GM21528 (cell line): ENCODE data around the gene TSPO.
"Not testable (repeated sequence)": the region's sequence is repeated elsewhere in the genome, so short reads cannot be mapped to it uniquely, and the experiment has no call there.

Source experiments
- ATAC-seq: cut with Tn5 transposase; IDR thresholded peaks from one replicate; pipeline ENCODE4 v1.9.1; 2021; ENCODE audit warnings: mild to moderate bottlenecking, moderate library complexity; ENCODE audit not compliant: unreplicated experiment, low FRiP score

The TSPO gene

GRCh38 chr22:43129426-43130425 lies 21.6 kb upstream of the TSPO start:
- ATAC-seq = no peak

GRCh38 chr22:43131773-43132501 lies 19.4 kb upstream of the TSPO start:
- ATAC-seq = no peak

GRCh38 chr22:43133401-43133800 lies 18.0 kb upstream of the TSPO start:
- ATAC-seq = no peak

GRCh38 chr22:43134553-43134952 lies 16.8 kb upstream of the TSPO start:
- ATAC-seq = no peak

- no peak for ATAC-seq
These were observed 15.8 kb upstream of the TSPO start for GRCh38 chr22:43135565-43135964.

GRCh38 chr22:43136255-43136654 lies 15.1 kb upstream of the TSPO start:
- no peak for ATAC-seq

GRCh38 chr22:43136801-43137200 lies 14.6 kb upstream of the TSPO start:
- no peak for ATAC-seq

- ATAC-seq = peak; percentile 68
These were observed 8.3 kb upstream of the TSPO start, which contains the start of gene MCAT for GRCh38 chr22:43142880-43143562. Gene MCAT, minus strand, starts transcription at chr22:43143398. Its CDS starts 50 bp downstream, at chr22:43143348.

- ATAC-seq = no peak
These were observed 6.4 kb upstream of the TSPO start for GRCh38 chr22:43144949-43145348.

- ATAC-seq = not testable (repeated sequence)
These were observed 6.0 kb upstream of the TSPO start for GRCh38 chr22:43145371-43145770.

- not testable (repeated sequence) for ATAC-seq
These were observed 5.0 kb upstream of the TSPO start for GRCh38 chr22:43146332-43146731.

GRCh38 chr22:43147821-43148220 lies 3.5 kb upstream of the TSPO start:
- no peak for ATAC-seq

- no peak for ATAC-seq
These were observed 2.8 kb upstream of the TSPO start for GRCh38 chr22:43148581-43148980.

GRCh38 chr22:43150731-43151206 lies 590 bp upstream of the TSPO start:
- ATAC-seq = no peak

GRCh38 chr22:43152003-43152356 lies 621 bp downstream of the TSPO start:
- ATAC-seq = no peak

GRCh38 chr22:43152357-43153071 lies 1.2 kb downstream of the TSPO start:
- ATAC-seq = no peak

GRCh38 chr22:43153899-43154298 lies 2.5 kb downstream of the TSPO start:
- no peak for ATAC-seq

- no peak for ATAC-seq
These were observed 3.7 kb downstream of the TSPO start for GRCh38 chr22:43154887-43155536.

GRCh38 chr22:43155789-43156188 lies 4.4 kb downstream of the TSPO start:
- ATAC-seq = no peak

- ATAC-seq = no peak
These were observed 5.1 kb downstream of the TSPO start for GRCh38 chr22:43156413-43156812.
